BLaER1 (cell line): ENCODE data around the gene DPM3.
"Not testable (repeated sequence)": the region's sequence is repeated elsewhere in the genome, so short reads cannot be mapped to it uniquely, and the experiment has no call there.

ENCODE experiments used
- H3K27ac ChIP-seq: shearing (Covaris generic); formaldehyde crosslinking; 2 replicates; pipeline ENCODE4 v1.8.1; 2022
- H3K27me3 ChIP-seq: shearing (Covaris generic); formaldehyde crosslinking; 2 replicates; pipeline ENCODE4 v1.8.1; 2022
- H3K36me3 ChIP-seq: shearing (Covaris generic); formaldehyde crosslinking; 2 replicates; pipeline ENCODE4 v1.8.1; 2022
- H3K4me1 ChIP-seq: shearing (Covaris generic); formaldehyde crosslinking; 2 replicates; pipeline ENCODE4 v1.8.1; 2022
- H3K4me2 ChIP-seq: shearing (Covaris generic); formaldehyde crosslinking; 2 replicates; pipeline ENCODE4 v1.8.1; 2022
- H3K4me3 ChIP-seq: shearing (Covaris generic); formaldehyde crosslinking; 2 replicates; pipeline ENCODE4 v1.8.1; 2022
- H3K9ac ChIP-seq: shearing (Covaris generic); formaldehyde crosslinking; 2 replicates; pipeline ENCODE4 v1.8.1; 2022
- H3K9me3 ChIP-seq: shearing (Covaris generic); formaldehyde crosslinking; 2 replicates; pipeline ENCODE4 v1.8.1; 2022
- H4K20me1 ChIP-seq: shearing (Covaris generic); formaldehyde crosslinking; 2 replicates; pipeline ENCODE4 v1.8.1; 2022
- Cebpa-rat ChIP-seq: shearing (Covaris generic); IDR thresholded peaks from 2 replicates; pipeline ENCODE4 v1.8.1; 2022

DPM3 gene

DNA sequence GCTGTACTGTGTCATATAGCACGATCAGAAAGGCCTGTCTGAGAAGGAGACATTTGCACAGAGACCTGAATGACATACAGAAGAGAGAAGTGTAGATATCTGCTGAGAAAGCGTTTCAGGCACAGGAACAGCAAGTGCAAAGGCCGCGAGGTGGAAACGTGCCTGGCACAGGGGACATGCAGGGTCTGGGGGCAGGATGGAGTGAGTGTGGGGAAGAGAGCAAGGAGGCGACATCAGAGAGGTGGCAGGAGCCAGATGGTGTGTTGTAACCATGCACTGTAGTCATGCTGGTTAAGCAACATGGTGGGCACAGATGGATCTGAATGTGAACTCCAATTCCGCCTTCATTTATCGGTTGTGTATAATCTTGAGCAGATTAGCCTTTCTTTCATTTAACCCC is 19.8 kb upstream of the DPM3 start:
- Histone ChIP-seq H4K20me1 (no peaks in the 10 kb centered on the region), H3K4me2 (no peak overlapping the region), H3K9me3 (peaks cover 8% of the 10 kb centered on the region; the same call in 1 of the 2 replicates), H3K27ac (no peak overlapping the region), H3K4me1 (peaks cover 4% of the 10 kb centered on the region), H3K9ac (no peak overlapping the region), H3K36me3 (no peaks in the 10 kb centered on the region), H3K4me3 (no peak overlapping the region), H3K27me3 (no peaks in the 10 kb centered on the region)
- 0 out of 2 replicates have a peak, but pooled peaks have one; percentile 7 for TF ChIP-seq Cebpa-rat

DNA sequence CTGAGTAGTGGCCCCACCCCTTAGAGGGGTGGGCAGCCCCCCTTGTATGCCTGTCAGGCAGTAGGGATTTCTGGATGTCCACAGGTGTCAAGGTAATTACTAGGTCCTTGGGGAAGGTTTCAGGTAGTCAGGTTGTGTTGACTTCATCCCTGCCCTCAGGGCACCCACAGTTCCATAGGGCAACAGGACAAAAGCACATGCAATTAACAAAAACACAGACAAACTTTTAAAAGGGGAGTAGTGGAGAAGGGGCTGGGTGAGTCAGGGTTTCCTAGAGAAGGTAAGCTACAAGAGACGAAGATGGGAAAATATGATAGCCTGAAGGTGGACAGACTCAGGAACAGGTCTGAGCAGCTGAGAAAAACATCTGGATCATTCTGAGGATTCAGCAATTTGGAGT is 18.7 kb upstream of the DPM3 start:
- H3K9ac ChIP-seq: no peak overlapping the region
- H3K27me3 ChIP-seq: no peaks in the 10 kb centered on the region
- H3K9me3 ChIP-seq: no peaks in the 10 kb centered on the region
- no peaks in the 10 kb centered on the region for H3K4me1 ChIP-seq
- no peak overlapping the region for H3K4me3 ChIP-seq
- no peaks in the 10 kb centered on the region for H4K20me1 ChIP-seq
- no peak overlapping the region for H3K4me2 ChIP-seq
- TF ChIP-seq Cebpa-rat: no peak
- no peak overlapping the region for H3K27ac ChIP-seq
- no peaks in the 10 kb centered on the region for H3K36me3 ChIP-seq

DNA sequence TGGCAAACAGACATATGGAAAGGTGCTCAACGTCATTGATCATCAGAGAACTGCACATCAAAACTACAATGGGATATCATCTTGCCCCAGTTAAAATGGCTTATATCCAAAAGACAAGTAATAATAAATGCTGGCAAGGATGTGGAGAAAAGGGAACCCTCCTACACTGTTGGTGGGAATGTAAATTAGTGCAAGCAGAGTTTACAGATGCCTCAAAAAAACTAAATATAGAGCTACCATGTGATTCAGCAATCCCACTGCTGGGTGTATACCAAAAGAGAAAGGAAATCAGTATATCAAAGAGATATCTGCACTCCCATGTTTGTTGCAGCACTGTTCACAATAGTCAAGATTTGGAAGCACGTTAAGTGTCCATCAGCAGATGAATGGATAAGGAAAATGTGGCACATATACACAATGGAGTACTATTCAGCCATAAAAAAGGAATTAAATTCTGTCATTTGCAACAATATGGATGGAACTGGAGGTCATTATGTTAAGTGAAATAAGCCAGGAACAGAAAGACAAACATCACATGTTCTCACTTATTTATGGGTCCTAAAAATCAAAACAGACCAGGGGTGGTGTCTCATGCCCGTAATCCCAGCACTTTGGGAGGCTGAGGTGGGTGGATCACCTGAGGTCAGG is 15.8 kb upstream of the DPM3 start:
- not testable (repeated sequence) for H3K4me3 ChIP-seq, H3K9ac ChIP-seq, H3K4me2 ChIP-seq, H3K9me3 ChIP-seq, H3K27ac ChIP-seq, H4K20me1 ChIP-seq, H3K4me1 ChIP-seq, H3K36me3 ChIP-seq, H3K27me3 ChIP-seq

DNA sequence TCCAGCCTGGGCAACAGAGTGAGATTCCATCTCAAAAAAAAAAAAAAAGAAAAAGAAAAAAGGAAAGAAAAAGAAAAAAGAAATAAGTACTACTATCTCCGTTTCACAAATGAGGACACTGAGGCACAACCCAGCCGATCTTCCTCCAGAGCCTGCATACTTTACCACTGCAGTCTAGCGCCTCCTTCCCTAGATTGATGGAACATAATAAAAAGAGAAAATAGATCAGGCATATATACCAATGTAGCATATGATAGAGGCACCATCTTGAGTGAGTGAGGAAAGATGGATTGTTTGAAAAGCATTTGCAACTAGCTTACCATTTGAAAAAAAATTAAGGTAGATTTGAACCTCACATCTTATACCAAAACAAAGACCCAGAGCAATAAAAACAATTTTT is 5.2 kb upstream of the DPM3 start:
- Histone ChIP-seq H3K27ac (no peak overlapping the region), H3K4me2 (no peak overlapping the region), H3K4me1 (0 out of 2 replicates have a peak, but pooled peaks cover 5% of the 10 kb centered on the region), H3K36me3 (no peaks in the 10 kb centered on the region), H3K27me3 (no peaks in the 10 kb centered on the region), H4K20me1 (no peaks in the 10 kb centered on the region), H3K9me3 (no peaks in the 10 kb centered on the region), H3K9ac (no peak overlapping the region), H3K4me3 (no peak overlapping the region)
- TF ChIP-seq Cebpa-rat: no peak

DNA sequence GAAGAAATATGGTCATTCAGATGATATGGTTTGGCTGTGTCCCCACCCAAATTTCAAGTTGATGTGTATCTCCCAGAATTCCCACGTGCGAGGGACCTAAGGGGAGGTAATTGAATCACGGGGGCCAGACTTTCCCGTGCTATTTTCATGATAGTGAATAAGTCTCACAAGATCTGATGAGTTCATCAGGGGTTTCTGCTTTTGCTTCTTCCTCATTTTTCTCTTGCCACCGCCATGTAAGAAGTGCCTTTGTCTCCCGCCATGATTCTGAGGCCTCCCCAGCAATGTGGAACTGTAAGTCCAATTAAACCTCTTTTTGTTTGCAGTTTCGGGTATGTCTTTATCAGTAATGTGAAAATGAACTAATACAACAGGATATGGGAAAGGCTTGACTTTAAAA is 1.4 kb upstream of the DPM3 start:
- no peaks in the 10 kb centered on the region for H4K20me1 ChIP-seq
- no peak overlapping the region for H3K27ac ChIP-seq
- no peak overlapping the region for H3K9ac ChIP-seq
- H3K27me3 ChIP-seq: no peaks in the 10 kb centered on the region
- peaks cover 37% of the 10 kb centered on the region for H3K4me1 ChIP-seq
- peaks cover 17% of the 10 kb centered on the region for H3K36me3 ChIP-seq
- H3K4me3 ChIP-seq: no peak overlapping the region
- no peak overlapping the region for H3K4me2 ChIP-seq
- no peaks in the 10 kb centered on the region for H3K9me3 ChIP-seq
- TF ChIP-seq Cebpa-rat: no peak

DNA sequence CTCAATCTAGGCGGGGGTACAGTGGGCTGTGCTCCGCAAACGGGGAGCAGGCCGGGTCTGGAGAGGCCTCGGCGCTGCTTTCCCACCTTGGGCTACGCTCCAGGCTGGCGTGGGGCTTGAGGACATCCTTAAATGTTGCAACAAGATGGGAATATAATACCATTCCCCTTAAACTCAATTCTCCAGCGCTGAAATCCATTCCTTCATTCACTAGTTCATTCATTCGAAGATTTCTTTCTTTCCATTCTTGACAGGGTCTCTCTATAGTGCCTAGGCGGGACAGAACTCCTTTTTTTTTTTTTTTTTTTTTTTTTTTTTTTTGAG is 261 bp upstream of the DPM3 start:
- Histone ChIP-seq H3K9me3 (no peaks in the 10 kb centered on the region), H3K27me3 (no peaks in the 10 kb centered on the region), H3K4me3 (peak overlapping the region; percentile 87), H3K9ac (peak overlapping the region; percentile 90), H3K4me2 (peak overlapping the region; percentile 89), H3K4me1 (peaks cover 40% of the 10 kb centered on the region), H4K20me1 (no peaks in the 10 kb centered on the region), H3K36me3 (peaks cover 17% of the 10 kb centered on the region), H3K27ac (peak overlapping the region; percentile 82)
- TF ChIP-seq Cebpa-rat: no peak

DNA sequence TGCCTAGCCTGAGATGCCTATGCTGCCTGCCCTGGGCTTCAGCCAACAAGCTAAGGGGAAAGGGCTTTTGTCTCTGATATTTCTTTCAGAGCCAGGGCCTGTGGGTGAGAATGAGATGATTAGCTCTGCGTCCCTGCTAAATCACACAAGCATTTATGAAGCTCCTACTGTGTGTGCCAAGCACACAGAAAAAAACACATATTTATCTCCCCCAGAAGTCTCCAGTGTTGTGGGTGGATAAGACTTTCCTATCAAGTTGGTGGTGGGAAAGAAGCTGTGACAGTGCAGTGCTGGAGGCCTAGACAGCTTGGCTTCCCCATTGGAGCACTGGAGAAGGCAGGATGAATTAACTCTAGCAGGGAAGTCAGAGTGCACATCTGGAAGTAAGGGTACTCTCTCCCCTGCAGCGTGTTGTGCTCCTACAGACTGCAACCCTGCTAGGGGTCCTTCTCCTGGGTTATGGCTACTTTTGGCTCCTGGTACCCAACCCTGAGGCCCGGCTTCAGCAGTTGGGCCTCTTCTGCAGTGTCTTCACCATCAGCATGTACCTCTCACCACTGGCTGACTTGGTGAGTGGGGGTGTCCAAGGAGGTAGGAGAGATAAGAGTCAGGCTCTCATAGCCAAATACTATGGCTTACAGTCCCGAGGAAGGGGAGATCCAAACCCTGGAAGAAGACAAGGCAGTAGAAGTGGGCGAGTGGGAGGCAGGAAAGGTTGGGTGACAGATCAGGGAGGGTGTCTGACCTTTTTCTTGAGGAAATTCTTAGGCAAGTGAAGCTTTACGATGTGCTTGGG is 3.0 kb downstream of the DPM3 start:
- peak overlapping the region; percentile 89 for H3K4me2 ChIP-seq
- peak overlapping the region; percentile 91 for H3K27ac ChIP-seq
- peak overlapping the region; percentile 80 for H3K4me3 ChIP-seq
- H3K4me1 ChIP-seq: peaks cover 54% of the 10 kb centered on the region
- H3K9me3 ChIP-seq: no peaks in the 10 kb centered on the region
- H3K9ac ChIP-seq: peak overlapping the region; percentile 84
- peaks cover 43% of the 10 kb centered on the region for H3K36me3 ChIP-seq
- no peaks in the 10 kb centered on the region for H3K27me3 ChIP-seq
- H4K20me1 ChIP-seq: no peaks in the 10 kb centered on the region
- no peak for TF ChIP-seq Cebpa-rat

DNA sequence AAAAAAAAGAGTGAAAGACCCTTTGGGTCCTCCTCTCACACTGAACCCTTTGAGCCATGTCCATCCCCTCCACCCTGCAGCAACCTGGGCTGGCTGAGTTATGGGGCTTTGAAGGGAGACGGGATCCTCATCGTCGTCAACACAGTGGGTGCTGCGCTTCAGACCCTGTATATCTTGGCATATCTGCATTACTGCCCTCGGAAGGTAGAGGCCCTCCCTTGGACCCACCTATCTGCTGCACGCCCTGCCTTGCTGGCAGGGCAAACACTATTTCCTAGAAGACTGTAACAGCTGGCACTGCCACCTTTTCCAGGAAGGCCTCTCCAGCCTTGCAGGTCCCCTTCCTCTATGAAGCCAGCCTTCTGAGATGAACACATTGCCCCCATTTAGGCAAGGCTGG is 3.6 kb downstream of the DPM3 start:
- Histone ChIP-seq H3K9me3 (no peaks in the 10 kb centered on the region), H3K27ac (peak overlapping the region; percentile 91), H4K20me1 (no peaks in the 10 kb centered on the region), H3K36me3 (peaks cover 49% of the 10 kb centered on the region), H3K9ac (peak overlapping the region; percentile 84), H3K4me1 (peaks cover 56% of the 10 kb centered on the region), H3K27me3 (no peaks in the 10 kb centered on the region), H3K4me3 (peak overlapping the region; percentile 80), H3K4me2 (peak overlapping the region; percentile 89)
- TF ChIP-seq Cebpa-rat: no peak

DNA sequence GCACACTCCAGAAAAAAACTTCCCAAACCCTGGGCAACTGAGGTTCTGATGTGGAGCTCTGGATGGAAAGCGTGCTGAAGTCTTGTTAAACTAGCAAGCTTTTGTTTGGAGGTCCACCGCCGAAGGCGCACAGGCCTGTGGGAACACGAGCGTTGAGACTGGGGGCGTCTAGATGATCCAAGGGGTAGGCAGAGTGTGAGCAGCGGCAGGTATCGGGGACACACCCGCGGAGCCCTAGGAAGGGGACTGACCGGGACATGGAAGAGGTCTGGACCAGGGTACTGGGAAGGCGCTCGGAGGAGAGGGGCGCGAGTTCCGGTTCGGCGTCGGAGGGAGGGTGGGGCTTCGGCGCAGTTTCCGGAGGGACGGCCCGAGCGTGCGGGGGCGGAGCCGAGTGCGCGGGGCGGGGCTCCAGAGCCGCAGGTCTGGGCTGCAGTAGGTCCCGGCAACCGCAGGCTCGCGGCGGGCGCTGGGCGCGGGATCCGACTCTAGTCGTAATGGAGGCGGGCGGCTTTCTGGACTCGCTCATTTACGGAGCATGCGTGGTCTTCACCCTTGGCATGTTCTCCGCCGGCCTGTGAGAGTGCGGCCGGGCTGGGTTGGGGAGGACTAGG is 4.8 kb downstream of the DPM3 start, which contains the start of gene SLC50A1:
TSS of gene SLC50A1 (plus strand) at position 438 of the 614 bp plus-strand sequence. CDS start at position 498, 60 bp downstream.
- H3K4me2 ChIP-seq: peak within 1 kb of the TSS; percentile 89
- peaks cover 64% of the 10 kb centered on the region for H3K4me1 ChIP-seq
- peak within 1 kb of the TSS; percentile 80 for H3K4me3 ChIP-seq
- peaks cover 59% of the 10 kb centered on the region for H3K36me3 ChIP-seq
- H3K27me3 ChIP-seq: no peaks in the 10 kb centered on the region
- no peaks in the 10 kb centered on the region for H4K20me1 ChIP-seq
- H3K9me3 ChIP-seq: no peaks in the 10 kb centered on the region
- peak within 1 kb of the TSS; percentile 91 for H3K27ac ChIP-seq
- peak within 1 kb of the TSS; percentile 84 for H3K9ac ChIP-seq
- no peak for TF ChIP-seq Cebpa-rat

DNA sequence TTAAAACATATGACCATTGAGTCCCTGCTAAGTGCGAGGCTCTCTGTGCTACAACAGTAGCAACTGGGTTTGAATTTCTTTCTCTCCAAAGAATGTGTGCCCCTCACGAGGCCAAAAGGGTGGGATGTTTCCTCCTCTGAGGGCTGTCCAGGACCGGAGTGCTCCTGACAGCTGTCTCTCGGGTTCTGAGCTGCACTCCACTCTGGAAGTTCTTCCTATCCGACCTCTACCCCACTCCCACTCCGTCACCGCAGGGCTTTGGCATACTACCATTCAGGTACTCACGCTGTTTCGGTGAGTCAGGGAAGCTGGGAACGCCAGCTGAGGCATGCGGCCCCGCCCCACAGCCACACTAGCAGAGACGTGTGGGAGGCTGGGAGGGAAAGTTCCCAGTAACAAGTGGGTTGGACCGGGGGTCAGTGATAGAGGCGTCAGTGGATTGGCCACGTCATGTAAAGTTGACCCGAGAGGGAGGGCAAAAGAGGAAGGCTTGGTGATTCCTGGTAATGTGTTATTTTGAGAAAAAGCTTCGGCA is 5.4 kb downstream of the DPM3 start:
- no peaks in the 10 kb centered on the region for H3K9me3 ChIP-seq
- peak overlapping the region; percentile 80 for H3K4me3 ChIP-seq
- no peaks in the 10 kb centered on the region for H4K20me1 ChIP-seq
- H3K27me3 ChIP-seq: no peaks in the 10 kb centered on the region
- peaks cover 68% of the 10 kb centered on the region for H3K4me1 ChIP-seq
- peak overlapping the region; percentile 91 for H3K27ac ChIP-seq
- H3K36me3 ChIP-seq: peaks cover 59% of the 10 kb centered on the region
- H3K9ac ChIP-seq: peak overlapping the region; percentile 84
- TF ChIP-seq Cebpa-rat: no peak
- peak overlapping the region; percentile 89 for H3K4me2 ChIP-seq
